Choroid plexus epithelial cell (primary cell): ENCODE data around the gene C5AR1.
A peak's percentile ranks its signal among the peaks of the same experiment; 100 is the strongest.

Experiments used
- DNase-seq: peaks from one replicate; pipeline ENCODE4 v3.0.0-alpha.2; 2010; ENCODE audit warnings: low read depth
- H3K4me3 ChIP-seq: 2 replicates; pipeline ENCODE4 v1.5.1; 2011; ENCODE audit warnings: low read depth, mild to moderate bottlenecking, control low read depth, low read length, moderate library complexity
- TF ChIP-seq, protein P1 (sequence below): conservative IDR thresholded peaks from 2 replicates; pipeline ENCODE4 v1.5.1; 2011; ENCODE audit warnings: low read depth, mild to moderate bottlenecking, control low read depth, inconsistent platforms, low read length, moderate library complexity

Gene C5AR1

DNA sequence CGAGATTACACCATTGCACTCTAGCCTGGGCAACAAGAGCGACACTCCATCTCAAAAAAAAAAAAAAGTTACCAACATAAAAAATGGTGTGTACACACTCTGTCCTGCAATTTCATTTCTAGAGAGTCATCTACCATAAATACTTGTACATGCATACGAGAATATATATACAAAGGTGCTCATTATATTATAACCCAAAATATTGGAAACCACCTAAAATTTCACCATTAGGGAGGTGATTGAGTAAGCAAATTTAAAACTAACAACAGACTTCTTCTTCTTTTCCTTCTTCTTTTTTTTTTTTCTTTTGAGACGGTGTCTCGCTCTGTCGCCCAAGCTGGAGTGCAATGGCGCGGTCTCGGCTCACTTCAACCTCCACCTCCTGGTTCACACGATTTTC lies 7.4 kb upstream of the C5AR1 start:
- no peak overlapping the region for H3K4me3 ChIP-seq
- DNase-seq: no peak
- TF ChIP-seq, protein P1, sequence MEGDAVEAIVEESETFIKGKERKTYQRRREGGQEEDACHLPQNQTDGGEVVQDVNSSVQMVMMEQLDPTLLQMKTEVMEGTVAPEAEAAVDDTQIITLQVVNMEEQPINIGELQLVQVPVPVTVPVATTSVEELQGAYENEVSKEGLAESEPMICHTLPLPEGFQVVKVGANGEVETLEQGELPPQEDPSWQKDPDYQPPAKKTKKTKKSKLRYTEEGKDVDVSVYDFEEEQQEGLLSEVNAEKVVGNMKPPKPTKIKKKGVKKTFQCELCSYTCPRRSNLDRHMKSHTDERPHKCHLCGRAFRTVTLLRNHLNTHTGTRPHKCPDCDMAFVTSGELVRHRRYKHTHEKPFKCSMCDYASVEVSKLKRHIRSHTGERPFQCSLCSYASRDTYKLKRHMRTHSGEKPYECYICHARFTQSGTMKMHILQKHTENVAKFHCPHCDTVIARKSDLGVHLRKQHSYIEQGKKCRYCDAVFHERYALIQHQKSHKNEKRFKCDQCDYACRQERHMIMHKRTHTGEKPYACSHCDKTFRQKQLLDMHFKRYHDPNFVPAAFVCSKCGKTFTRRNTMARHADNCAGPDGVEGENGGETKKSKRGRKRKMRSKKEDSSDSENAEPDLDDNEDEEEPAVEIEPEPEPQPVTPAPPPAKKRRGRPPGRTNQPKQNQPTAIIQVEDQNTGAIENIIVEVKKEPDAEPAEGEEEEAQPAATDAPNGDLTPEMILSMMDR: no peak

DNA sequence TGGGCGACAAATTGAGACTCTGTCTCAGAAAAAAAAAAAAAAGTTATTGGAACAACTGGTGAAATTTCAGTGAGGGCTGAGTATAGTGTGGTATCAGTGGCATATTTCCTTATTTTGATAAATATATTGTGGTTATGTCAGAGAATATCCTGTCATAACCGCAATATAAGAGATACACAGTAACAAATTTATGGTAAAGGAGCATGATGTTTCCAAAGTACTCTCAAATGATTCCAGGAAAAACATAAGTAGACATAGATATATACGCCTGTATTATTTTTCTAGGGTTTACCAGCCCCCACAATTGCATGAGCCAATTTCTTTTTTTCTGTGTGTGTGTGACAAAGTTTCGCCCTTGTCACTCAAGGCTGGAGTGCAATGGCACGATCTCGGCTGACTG lies 5.7 kb upstream of the C5AR1 start:
- H3K4me3 ChIP-seq: no peak overlapping the region
- TF ChIP-seq, protein P1: no peak
- DNase-seq: no peak

- TF ChIP-seq, protein P1: peak; percentile 98
- H3K4me3 ChIP-seq: no peak overlapping the region
- DNase-seq: peak; percentile 92
Observed at GRCh38 chr19:47305309-47305751, 4.3 kb upstream of the C5AR1 start.

- no peak for DNase-seq
- TF ChIP-seq, protein P1: no peak
Observed at GRCh38 chr19:47306303-47306702, 3.4 kb upstream of the C5AR1 start.

DNA sequence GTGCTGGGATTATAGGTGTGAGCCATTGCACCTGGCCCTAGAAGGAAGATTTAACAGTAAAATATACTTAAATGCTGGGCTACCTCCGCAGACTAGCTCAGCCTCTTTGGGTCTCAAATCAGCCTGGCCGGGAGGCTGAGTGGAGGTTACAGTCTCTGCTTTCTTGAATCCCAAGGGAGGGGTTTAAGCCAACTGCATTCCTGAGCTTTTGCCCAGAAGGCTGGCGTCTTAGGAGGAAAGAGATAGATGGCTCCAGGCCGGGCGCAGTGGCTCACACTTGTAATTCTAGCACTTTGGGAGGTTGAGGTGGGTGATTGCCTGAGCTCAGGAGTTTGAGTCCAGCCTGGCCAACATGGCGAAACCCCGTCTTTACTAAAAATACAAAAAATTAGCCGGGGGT lies 623 bp upstream of the C5AR1 start:
- H3K4me3 ChIP-seq: no peak overlapping the region
- DNase-seq: no peak
- TF ChIP-seq, protein P1: no peak

More at GRCh38 chr19:47306303-47306702, 3.4 kb upstream of the C5AR1 start:
- H3K4me3 ChIP-seq: no peak overlapping the region

DNA sequence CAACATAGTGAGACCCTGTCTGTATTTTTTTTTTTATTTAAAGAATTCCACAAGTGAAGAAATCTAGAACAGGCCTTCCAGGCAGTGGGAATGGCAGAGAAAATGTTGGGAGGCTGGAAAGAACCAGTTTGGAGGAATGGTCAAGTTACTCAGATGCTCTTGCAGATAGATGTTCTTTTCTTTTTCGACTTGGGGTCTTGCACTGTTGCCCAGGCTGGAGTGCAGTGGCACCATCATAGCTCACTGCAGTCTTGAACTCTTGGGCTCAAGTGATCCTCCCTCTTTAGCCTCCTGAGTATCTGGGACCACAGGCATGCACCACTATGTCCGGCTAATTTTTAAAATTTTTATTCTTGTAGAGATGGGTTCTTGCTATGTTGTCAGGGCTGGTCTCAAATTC lies 662 bp downstream of the C5AR1 start:
- DNase-seq: no peak
- TF ChIP-seq, protein P1: no peak
- no peak overlapping the region for H3K4me3 ChIP-seq

DNA sequence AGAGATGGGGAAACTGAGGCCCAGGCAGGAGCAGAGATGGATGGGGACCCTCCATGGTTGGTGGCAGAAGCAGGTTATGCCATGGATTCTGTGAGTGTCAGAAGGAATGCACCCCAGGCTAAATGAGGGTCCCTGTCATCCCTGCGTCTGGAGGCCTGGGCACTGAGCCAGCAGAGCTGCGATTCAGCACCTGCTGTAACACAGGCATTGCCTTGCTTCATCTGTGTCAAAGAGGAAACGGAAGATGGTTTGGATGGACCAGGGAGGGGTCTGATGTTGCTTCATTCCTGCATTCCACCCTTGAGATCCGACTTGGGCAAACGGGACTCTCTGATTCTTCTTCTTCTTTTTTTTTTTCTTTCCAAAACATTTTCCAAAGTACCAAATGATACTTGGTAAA lies 1.2 kb downstream of the C5AR1 start:
- DNase-seq: peak; percentile 62
- no peak overlapping the region for H3K4me3 ChIP-seq
- TF ChIP-seq, protein P1: no peak
